ENCODE results near the gene PITX1.
"Not testable (repeated sequence)": the region's sequence is repeated elsewhere in the genome, so short reads cannot be mapped to it uniquely, and the experiment has no call there.

Gene PITX1

GRCh38 chr5:135010502-135011354 lies 23.3 kb downstream of the PITX1 start:
- DNase-seq (ENCODE audit: low spot score) = no peak
- no peak for FAIRE-seq

GRCh38 chr5:135009736-135010501 lies 24.1 kb downstream of the PITX1 start:
- no peak for DNase-seq (ENCODE audit: low spot score)
- no peak for FAIRE-seq

GRCh38 chr5:135008981-135009735 lies 24.9 kb downstream of the PITX1 start:
- DNase-seq (ENCODE audit: low spot score) = no peak
- FAIRE-seq = no peak

GRCh38 chr5:135008556-135008955 lies 25.5 kb downstream of the PITX1 start:
- FAIRE-seq (no peak), DNase-seq (ENCODE audit: low spot score) (no peak)

GRCh38 chr5:135007749-135008363 lies 26.2 kb downstream of the PITX1 start:
- FAIRE-seq = no peak
- DNase-seq (ENCODE audit: low spot score) = no peak

GRCh38 chr5:135007305-135007704 lies 26.7 kb downstream of the PITX1 start:
- FAIRE-seq (no peak), DNase-seq (ENCODE audit: low spot score) (no peak)

- FAIRE-seq (no peak), DNase-seq (ENCODE audit: low spot score) (peak; percentile 0)
These were observed 29.0 kb downstream of the PITX1 start for GRCh38 chr5:135005076-135005475.

- no peak for FAIRE-seq
- DNase-seq (ENCODE audit: low spot score) = peak; percentile 0
These were observed 29.7 kb downstream of the PITX1 start for GRCh38 chr5:135004376-135004775.

- not testable (repeated sequence) for DNase-seq (ENCODE audit: low spot score); FAIRE-seq
These were observed 36.0 kb downstream of the PITX1 start for GRCh38 chr5:134998068-134998467.

GRCh38 chr5:134997015-134997414 lies 37.0 kb downstream of the PITX1 start:
- FAIRE-seq (no peak), DNase-seq (ENCODE audit: low spot score) (no peak)

- DNase-seq (ENCODE audit: low spot score) (no peak), FAIRE-seq (no peak)
These were observed 38.1 kb downstream of the PITX1 start for GRCh38 chr5:134995850-134996402.

- DNase-seq (ENCODE audit: low spot score) (no peak), FAIRE-seq (no peak)
These were observed 39.4 kb downstream of the PITX1 start for GRCh38 chr5:134994560-134995156.

GRCh38 chr5:134993161-134993560 lies 40.9 kb downstream of the PITX1 start:
- DNase-seq (ENCODE audit: low spot score) (no peak), FAIRE-seq (no peak)

GRCh38 chr5:134992148-134992547 lies 41.9 kb downstream of the PITX1 start:
- FAIRE-seq = no peak

GRCh38 chr5:134990183-134990582 lies 43.8 kb downstream of the PITX1 start:
- not testable (repeated sequence) for FAIRE-seq

More at GRCh38 chr5:134992148-134992547, 41.9 kb downstream of the PITX1 start:
- no peak for DNase-seq (ENCODE audit: low spot score)

GRCh38 chr5:134989266-134989830 lies 44.7 kb downstream of the PITX1 start:
- DNase-seq (ENCODE audit: low spot score) (no peak), FAIRE-seq (no peak)

More at GRCh38 chr5:134990183-134990582, 43.8 kb downstream of the PITX1 start:
- not testable (repeated sequence) for DNase-seq (ENCODE audit: low spot score)

- DNase-seq (ENCODE audit: low spot score) (no peak), FAIRE-seq (no peak)
These were observed 51.8 kb downstream of the PITX1 start for GRCh38 chr5:134982230-134982629.

GRCh38 chr5:134979416-134979815 lies 54.6 kb downstream of the PITX1 start:
- DNase-seq (ENCODE audit: low spot score) (no peak), FAIRE-seq (no peak)
